Adrenal gland (tissue), 5 donors: ENCODE data around the gene IL1R2.

Experiments used
- CTCF ChIP-seq, 6 experiments: fragments of 450-650 bp in 4 of 6; fragments of 200-600 bp in 2 of 6; sonication (generic) in 1 of 6; IDR thresholded peaks; 1 replicate in 5 of 6; 2 replicates in 1 of 6; pipeline versions ENCODE4 v1.5.1 to v1.8.0; 2016 to 2021; ENCODE audit warnings: antibody characterized with exemption in 6 of 6, mild to moderate bottlenecking in 2 of 6, moderate library complexity in 1 of 6
- POLR2A ChIP-seq, 2 donors: fragments of 450-650 bp; IDR thresholded peaks; one replicate each; pipeline ENCODE4 v1.6.1; 2017; ENCODE audit warnings: antibody characterized with exemption in 2 of 2, mild to moderate bottlenecking in 2 of 2, moderate library complexity in 1 of 2
- donor health status: DM: no; HTN: no; CAD: no.

DNA sequence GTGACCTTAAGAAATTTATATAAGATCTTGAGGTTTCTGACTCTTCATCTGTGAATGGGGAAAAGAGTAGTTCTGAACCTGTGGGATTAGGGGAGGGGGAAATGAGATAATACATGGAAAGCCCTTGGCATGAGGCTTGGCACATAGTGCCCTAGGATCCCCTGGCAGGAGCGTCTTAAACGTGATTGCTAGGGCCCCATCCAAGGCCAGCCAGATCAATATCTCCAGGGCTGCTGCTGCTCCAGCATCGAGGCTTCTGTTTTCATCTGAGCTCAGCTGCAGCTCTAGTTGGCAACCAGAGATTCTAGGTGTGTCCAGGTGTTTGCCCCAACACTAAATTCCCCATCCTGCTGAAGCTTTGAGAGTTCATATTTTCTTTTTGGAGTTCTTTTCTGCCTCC is 71.0 kb downstream of the IL1R2 start:
- no peak for TF ChIP-seq CTCF (IDR thresholded peaks at IDR 0.05)
- TF ChIP-seq POLR2A (IDR thresholded peaks at IDR 0.05), result no peak
